Body of pancreas (tissue), 4 donors: ENCODE data around the gene POU3F3.

Source experiments
- CTCF ChIP-seq, 7 experiments: fragments of 450-650 bp in 4 of 7; fragments of 200-600 bp in 3 of 7; sonication (generic) in 3 of 7; IDR thresholded peaks; one replicate each; pipeline ENCODE4 v1.5.1; 2016 to 2019; ENCODE audit warnings: antibody characterized with exemption in 7 of 7
- POLR2A ChIP-seq, 3 donors: fragments of 450-650 bp; IDR thresholded peaks; one replicate each; pipeline ENCODE4 v1.6.1; 2016; ENCODE audit warnings: antibody characterized with exemption in 3 of 3, mild to moderate bottlenecking in 2 of 3

GRCh38 chr2:104856086-104856972 is 2.4 kb downstream of the POU3F3 start:
- TF ChIP-seq CTCF (IDR thresholded peaks at IDR 0.05) (no peak), POLR2A (IDR thresholded peaks at IDR 0.05) (no peak)
